HG03575 (cell line): Measurements from ENCODE around the gene CGB1.
"Not testable (repeated sequence)": the region's sequence is repeated elsewhere in the genome, so short reads cannot be mapped to it uniquely, and the experiment has no call there.

Experiments used
- ATAC-seq: cut with Tn5 transposase; IDR thresholded peaks from one replicate; pipeline ENCODE4 v1.9.1; 2021; ENCODE audit not compliant: unreplicated experiment, insufficient number of reproducible peaks, low FRiP score; ENCODE audit errors: extremely low read depth

The CGB1 gene

GRCh38 chr19:49028686-49029085, 8.0 kb downstream of the CGB1 start:
- ATAC-seq: not testable (repeated sequence)

GRCh38 chr19:49025599-49025998, 11.1 kb downstream of the CGB1 start:
- ATAC-seq: not testable (repeated sequence)

- not testable (repeated sequence) for ATAC-seq
Observed at GRCh38 chr19:49025088-49025487, 11.6 kb downstream of the CGB1 start.

- not testable (repeated sequence) for ATAC-seq
Observed at GRCh38 chr19:49024233-49024632, 12.5 kb downstream of the CGB1 start, which contains the start of gene CGB3. CGB3 (minus strand) TSS chr19:49024333; CDS start chr19:49023971, 362 bp downstream.

- ATAC-seq: no peak
Observed at GRCh38 chr19:49022116-49022515, 14.6 kb downstream of the CGB1 start.

GRCh38 chr19:49020931-49021895, 15.5 kb downstream of the CGB1 start:
- ATAC-seq: no peak

GRCh38 chr19:49020342-49020741, 16.4 kb downstream of the CGB1 start:
- ATAC-seq: no peak

GRCh38 chr19:49019242-49019932, 17.3 kb downstream of the CGB1 start:
- ATAC-seq: no peak

GRCh38 chr19:49018388-49019241, 18.1 kb downstream of the CGB1 start:
- not testable (repeated sequence) for ATAC-seq

GRCh38 chr19:49017666-49018351, 18.9 kb downstream of the CGB1 start:
- ATAC-seq: no peak

GRCh38 chr19:49017041-49017665, 19.5 kb downstream of the CGB1 start, which contains the start of gene LHB:
LHB (minus strand) TSS chr19:49017091; CDS start chr19:49017081, 10 bp downstream.
- ATAC-seq: no peak

- ATAC-seq: no peak
Observed at GRCh38 chr19:49016067-49016839, 20.4 kb downstream of the CGB1 start.

GRCh38 chr19:49014870-49015255, 21.8 kb downstream of the CGB1 start:
- no peak for ATAC-seq

GRCh38 chr19:49014123-49014869, 22.4 kb downstream of the CGB1 start:
- no peak for ATAC-seq

GRCh38 chr19:49011194-49011593, 25.5 kb downstream of the CGB1 start:
- no peak for ATAC-seq

GRCh38 chr19:49010453-49010852, 26.2 kb downstream of the CGB1 start:
- no peak for ATAC-seq

GRCh38 chr19:49009828-49010227, 26.9 kb downstream of the CGB1 start:
- ATAC-seq: no peak
